Activated CD4-positive, alpha-beta T cell treated with anti-CD3 and anti-CD28 coated beads, Interleukin-2, Interleukin-6, amounts not matched to agents 100 ng/mL and 50 ng/mL, durations not matched to agents 16 hours and 8 hours (primary cell): Measurements from ENCODE around the gene ACADVL.
A peak's percentile ranks its signal among the peaks of the same experiment; 100 is the strongest.

ENCODE experiments used
- DNase-seq: peaks from one replicate; pipeline ENCODE4 v3.0.0-alpha.2; 2020

Gene ACADVL

DNA sequence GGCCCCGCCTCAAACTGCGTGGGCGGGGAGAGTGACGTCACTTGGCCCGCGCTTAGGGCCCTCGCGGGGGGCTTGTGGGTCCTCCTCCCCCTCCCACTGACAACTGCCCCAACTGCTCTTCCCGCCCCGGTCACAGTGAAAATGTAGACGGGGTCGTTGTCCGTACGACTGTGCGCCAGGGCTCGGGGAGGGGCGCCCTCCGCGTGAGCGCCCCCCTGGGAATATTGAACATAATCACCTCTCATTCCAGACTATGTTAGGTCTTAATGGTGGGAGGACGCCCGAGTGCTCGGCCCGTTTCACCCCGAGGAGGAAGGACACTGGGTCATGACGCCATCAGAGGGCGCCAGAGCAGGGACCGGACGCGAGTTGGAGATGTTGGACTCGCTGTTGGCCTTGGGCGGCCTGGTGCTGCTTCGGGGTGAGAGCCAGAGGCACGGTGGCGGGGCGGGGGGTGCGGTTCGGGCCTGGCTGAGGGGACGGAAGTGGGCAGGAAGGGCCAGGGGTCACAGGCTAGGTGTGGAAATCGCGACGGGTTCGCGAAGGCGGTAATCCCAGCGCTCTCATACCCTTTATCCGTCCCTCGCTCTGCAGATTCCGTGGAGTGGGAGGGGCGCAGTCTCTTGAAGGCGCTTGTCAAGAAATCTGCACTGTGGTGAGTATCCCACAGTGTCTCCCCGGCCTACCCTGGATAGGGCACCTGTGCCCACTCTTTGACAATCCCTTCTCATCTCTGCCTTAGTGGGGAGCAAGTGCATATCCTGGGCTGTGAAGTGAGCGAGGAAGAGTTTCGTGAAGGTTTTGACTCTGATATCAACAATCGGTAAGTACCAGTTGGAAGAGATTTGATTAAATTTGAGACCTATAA lies 32.7 kb downstream of the ACADVL start, which contains the start of gene ELP5:
TSS of gene ELP5 (plus strand) at position 40 of the 868 bp plus-strand sequence. CDS start at position 376, 336 bp downstream.
- peak; percentile 94 for DNase-seq

GRCh38 chr17:7253082-7253481 lies 33.3 kb downstream of the ACADVL start:
- no peak for DNase-seq

- no peak for DNase-seq
Observed at GRCh38 chr17:7254511-7254910, 34.8 kb downstream of the ACADVL start.

DNA sequence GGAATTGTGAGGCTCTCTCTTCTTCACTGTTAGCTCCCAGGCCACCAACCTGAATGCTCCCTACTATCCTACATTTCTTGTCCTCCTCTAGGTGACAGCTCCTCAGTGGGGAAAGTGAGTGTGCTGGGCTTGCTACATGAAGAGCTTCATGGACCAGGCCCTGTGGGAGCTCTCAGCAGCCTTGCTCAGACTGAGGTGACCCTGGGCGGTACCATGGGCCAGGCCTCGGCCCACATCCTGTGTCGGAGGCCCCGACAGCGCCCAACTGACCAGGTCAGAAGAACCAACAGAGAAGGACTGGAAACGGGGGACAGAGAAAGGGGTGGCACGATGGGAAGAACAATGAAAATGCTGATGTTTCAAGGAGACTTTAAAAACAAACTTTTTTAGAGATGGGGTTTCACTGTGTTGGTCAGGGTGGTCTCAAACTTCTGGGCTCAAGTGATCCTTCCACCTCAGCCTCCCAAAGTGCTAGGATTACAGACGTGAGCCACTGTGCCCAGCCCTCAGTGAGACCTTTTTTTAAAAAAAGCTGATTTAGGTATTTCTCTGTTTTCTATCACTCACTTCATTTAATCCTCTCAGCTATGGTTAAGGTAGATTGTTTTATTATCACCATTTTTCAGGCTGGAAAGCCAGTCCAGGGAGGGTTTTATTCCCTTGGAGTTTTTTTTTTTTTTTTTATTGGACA lies 37.2 kb downstream of the ACADVL start:
- DNase-seq = no peak

DNA sequence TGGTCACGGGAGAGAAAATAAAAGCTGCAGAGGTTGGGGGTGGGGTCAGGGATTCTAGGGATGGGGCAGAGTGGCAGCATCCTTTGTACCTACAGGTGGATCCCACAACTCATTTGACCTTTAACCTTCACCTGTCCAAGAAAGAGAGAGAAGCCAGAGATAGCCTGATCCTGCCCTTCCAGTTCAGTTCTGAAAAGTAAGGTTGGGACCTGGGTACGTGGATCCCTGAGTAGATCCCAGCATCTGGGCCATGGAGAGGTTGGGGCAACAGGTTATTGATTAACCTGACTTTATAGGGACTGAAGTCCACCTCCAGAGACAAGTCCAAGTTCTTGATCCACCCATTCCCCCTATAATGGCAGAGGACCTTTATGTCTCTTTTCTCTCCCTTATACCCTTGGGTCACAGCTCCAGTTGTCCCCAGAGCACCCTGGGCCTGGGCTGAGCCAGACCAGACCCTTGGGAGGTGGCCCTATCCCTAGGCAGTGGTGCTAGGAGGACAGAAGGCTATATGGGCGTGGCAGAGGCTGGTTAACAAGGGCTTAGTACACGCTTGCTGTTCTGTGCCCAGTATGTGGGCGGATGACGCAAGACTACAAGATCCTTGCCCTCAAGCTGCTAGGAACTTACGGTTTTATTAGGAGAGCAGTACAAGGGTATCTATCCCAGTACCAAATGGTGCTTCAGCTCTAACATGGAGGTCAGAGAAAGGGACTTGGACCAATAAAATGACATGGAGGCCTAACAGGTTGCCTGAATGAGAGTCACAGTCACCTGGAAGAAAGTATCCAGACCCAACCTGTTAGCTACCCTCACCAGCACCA lies 39.2 kb downstream of the ACADVL start:
- peak; percentile 18 for DNase-seq

DNA sequence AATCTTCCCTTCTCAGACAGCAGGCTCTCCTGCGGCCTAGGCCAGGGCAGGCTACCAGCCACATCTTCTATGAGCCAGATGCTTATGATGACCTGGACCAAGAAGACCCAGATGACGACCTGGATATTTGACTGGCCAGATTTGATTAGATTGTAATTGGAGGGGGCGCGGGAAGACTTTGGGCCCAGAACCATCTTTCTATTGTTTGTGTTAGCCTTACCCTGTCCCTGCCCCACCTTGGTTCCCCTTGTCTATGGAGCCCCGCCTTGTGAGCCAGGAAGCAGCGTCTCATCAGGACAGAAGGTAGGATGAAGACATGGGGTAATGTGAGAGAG lies 39.8 kb downstream of the ACADVL start:
- DNase-seq = no peak

DNA sequence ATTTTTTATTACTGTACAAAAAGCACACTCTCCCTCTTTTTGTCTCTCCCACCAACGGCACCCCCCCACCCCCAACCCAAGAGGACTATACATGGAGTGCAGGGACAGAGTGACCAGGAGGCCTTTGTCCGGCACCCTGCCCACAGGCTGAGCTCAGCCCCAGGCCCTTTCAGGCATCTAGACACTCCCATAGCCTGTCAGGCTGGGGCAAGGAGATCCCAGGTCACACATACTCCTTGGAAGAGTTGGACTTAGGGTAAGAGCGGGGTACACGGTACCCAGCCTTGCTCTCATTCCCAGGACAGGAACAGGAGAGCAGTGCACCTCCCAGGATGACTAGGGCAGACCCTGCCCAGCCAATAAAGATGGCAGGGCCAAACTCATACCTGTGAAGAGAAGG lies 40.4 kb downstream of the ACADVL start:
- no peak for DNase-seq

GRCh38 chr17:7260651-7261378 lies 41.1 kb downstream of the ACADVL start:
- peak; percentile 39 for DNase-seq

DNA sequence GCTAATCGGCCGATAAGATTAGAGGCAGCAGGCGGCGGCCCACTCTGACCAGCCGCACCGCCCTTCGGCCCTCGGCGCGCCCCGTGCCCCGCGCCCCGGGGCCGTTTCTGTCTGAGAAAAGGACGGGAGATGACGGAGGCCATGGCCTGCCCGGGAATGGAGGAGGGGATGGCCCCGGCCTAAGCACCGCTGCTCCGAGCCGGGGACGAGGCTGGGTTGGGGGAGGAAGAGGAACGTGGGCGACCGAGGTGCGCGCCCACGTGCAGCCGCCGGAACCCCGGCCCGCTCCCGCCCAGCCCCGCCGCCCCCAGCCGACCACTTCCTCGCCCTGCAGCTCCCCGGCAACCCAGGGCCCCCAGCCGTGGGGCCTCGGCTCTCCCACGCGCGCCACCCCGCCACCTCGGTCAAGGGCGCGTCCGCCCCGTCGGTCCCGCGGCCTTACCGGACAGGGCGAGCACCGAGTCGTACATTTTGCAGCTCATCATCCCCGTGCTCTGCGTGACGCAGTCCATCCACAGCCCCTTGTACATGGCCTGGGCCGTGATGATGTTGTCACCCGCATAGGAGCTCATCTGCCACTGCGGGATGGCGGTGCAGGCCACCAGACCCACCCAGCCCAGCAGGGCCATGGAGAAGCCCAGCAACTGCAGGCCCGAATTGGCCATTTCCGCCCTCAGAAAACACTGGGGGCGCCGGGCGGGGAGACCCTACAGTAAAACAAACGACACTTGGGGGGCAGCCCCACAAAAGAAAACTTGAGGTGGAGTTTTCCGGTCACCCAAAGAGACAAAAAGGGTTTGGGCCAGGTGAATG lies 41.8 kb downstream of the ACADVL start:
- DNase-seq = peak; percentile 17

- DNase-seq = no peak
Observed at GRCh38 chr17:7262192-7262934, 42.6 kb downstream of the ACADVL start, which contains the start of gene CLDN7. TSS of gene CLDN7 (minus strand) at chr17:7262478. CDS start at chr17:7262043, 435 bp downstream.

DNA sequence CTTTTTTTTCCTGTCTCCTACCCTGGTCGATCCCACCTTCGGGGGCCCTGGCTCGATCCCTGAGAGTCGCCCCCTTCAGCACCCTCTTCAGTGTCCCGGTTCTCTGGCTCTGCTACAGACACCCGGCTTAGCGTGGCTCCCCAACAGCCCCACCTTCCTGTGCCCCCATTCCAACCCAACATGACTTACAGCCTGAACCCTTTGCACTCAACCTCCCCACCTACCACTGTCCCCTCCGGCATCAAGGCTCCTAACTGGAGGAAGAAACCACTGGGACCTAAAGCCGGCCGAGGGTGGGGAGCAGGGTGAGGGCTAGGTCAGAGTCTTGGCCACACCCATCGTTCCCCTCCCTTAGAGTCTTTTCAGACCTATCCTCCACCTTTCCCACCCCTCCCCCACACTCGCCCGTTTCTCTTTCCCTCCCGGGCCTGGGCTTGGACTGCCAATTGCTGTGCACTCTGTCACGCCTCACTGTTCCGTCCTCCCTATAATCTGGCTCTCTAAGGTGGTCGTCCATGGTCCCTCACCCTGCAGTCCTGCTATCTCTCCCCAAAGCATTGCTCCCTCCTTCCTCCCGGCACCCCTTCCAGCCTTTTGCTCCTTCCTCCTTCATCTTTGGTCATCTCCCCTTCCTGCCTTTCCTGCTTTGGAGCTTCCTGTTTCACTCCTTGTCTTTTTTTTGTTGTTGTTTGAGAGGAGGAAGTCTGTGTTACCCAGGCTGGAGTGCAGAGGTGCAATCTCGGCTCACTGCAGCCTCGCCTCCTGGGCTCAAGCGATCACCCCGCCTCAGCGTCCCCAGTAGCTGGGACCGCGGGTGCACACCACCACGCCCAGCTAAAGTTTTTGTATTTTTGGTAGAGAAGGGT lies 43.4 kb downstream of the ACADVL start:
- no peak for DNase-seq

GRCh38 chr17:7263801-7264078 lies 44.0 kb downstream of the ACADVL start:
- no peak for DNase-seq

DNA sequence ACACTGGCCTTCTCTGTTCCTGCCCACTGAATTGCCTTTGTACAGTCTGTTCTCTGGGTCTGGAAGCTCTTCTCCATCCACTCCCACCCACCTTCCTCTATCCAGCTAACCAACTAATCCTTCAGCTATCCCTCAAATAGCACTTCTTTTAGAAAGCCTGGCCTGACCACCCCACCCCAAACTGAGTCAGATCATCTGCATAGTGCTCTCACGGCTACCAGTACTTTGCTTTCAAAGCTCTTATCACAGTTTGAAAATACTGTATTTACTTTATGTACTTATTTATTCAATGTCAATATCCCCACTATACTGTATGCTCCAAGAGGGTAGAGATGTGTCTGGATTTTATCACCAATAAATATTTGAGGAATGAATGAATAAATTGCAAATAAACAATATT lies 47.0 kb downstream of the ACADVL start:
- DNase-seq = no peak
